Measurements from ENCODE around the gene CELSR1. TPM values are rescaled to one million over a fixed set of nuclear protein-coding genes. Genes with fewer than 3 reads are reported as not detected.

The CELSR1 gene
- total and polyA plus RNA-seq, 2 of the 13 experiments (the other 11 are each of a cell fraction or from before 2014, with no cell fraction given) = 0.78 to 1.8 TPM

DNA sequence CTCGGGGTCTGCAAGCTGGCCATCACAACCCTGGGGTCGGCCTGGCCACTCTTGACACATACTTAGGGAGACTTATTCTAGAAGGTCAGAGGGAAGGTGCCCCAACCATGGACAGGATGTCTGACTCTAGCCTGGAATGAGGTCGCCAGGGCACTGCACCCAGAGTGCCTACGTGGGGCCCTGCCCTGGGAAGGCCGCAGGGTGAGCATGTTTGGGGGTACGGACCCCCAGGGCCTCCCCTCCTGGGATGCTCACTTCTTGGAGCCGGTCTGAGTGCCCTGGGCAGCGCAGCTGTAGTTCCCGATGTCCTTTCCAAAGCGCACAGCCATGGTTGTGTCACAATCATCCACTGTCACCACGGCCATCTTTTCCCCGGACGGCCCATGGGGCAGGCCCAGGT, 126.1 kb downstream of the CELSR1 start:
- no peak overlapping the region for H2AFZ ChIP-seq (ENCODE audit: low read length)
- H3K27me3 ChIP-seq (ENCODE audit: control insufficient read depth in 1 of 2, insufficient read depth in 2 of 2, low read length in 2 of 2) = peaks cover 0 to 3% of the 10 kb centered on the region in 2 experiments; a peak in 1 of 5 replicates
- ATAC-seq = no peak
- 78% methylated on average over 6 of the region's 13 CpGs for WGBS (ENCODE audit: low lambda C conversion rate)
- intact Hi-C loops (cut with micrococcal nuclease; ENCODE audit: unreplicated experiment) (no loop called here), in situ Hi-C loops (cut with HindIII; ENCODE audit: extremely low pct_ligation_motif_present, low pct_unique_long_range_greater_than_20kb) (no loop called here)
- ChIA-PET CTCF (ENCODE audit: low intra/inter-chr PET ratio, low total read pairs) (no interaction called here), POLR2A (no interaction called here)
- TF ChIP-seq ZBTB8A (CRISPR knock-in tag; IDR thresholded peaks at IDR 0.05; ENCODE audit: borderline replicate concordance, low read depth) (no peak), FOXA1 (IDR thresholded peaks at IDR 0.05) (no peak), FOXA1 (CRISPR knock-in tag; IDR thresholded peaks at IDR 0.05) (no peak), REPIN1 (CRISPR knock-in tag; IDR thresholded peaks at IDR 0.05; ENCODE audit: borderline replicate concordance, low read depth) (no peak), IKZF1 (IDR thresholded peaks at IDR 0.05) (no peak), SMAD3 (CRISPR knock-in tag; IDR thresholded peaks at IDR 0.05) (no peak)
- no peak overlapping the region for H3K9ac ChIP-seq (ENCODE audit: insufficient read depth, low read depth, low read length)
- BruUV-seq (replicated peaks) = no TSS peak
- FAIRE-seq = no peak
- H3K4me1 ChIP-seq (ENCODE audit: insufficient read depth, low read length) = peaks cover 7% of the 10 kb centered on the region; the same call in 1 of the 2 replicates
- H4K20me1 ChIP-seq (ENCODE audit: insufficient read depth, low read length) = no peaks in the 10 kb centered on the region
- no peaks in the 10 kb centered on the region for H3K9me3 ChIP-seq (ENCODE audit: low read length)
- no peak overlapping the region for H3K27ac ChIP-seq (ENCODE audit: extremely low read length, insufficient read depth, low read length)
- no peaks in the 10 kb centered on the region for H3K79me2 ChIP-seq (ENCODE audit: insufficient read depth, low read length)
- H3K36me3 ChIP-seq (replicated peaks in 1 of 2; ENCODE audit: control insufficient read depth in 1 of 2, insufficient read depth in 2 of 2, low read length in 2 of 2) = no peaks in the 10 kb centered on the region
- no peak overlapping the region for H3K4me2 ChIP-seq (ENCODE audit: low read depth, low read length)
- no peak overlapping the region for H3K4me3 ChIP-seq (replicated peaks in 1 of 3; ENCODE audit: insufficient read depth in 1 of 3, low read depth in 2 of 3, low read length in 3 of 3)
- no peak for DNase-seq (ENCODE audit: low spot score)

DNA sequence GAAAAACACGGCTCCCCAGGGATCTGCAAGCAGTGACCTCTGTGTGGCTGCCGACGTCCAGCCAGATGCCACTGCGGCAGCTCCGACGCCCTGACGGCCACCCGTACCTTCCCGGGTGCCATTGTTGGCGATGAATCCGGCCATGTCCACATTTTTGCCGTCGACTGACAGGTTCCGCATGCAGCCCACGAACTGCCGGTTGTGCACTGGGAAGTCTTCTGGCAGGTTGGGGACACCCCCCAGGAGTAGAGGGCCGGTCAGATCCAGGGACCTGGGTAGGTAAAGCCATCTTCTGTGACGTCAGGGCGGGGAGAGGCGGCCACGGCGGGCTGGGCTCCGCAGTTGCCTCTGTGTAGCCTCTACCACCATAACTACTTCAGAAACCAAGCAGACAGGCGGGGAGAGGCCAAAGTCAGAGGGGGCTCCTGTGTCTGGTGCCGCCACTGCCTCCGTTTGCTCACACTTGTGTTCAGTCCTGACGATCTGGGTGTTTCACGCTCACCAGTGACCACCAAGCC, 127.1 kb downstream of the CELSR1 start:
- intact Hi-C loops (cut with micrococcal nuclease; ENCODE audit: unreplicated experiment) (no loop called here), in situ Hi-C loops (cut with HindIII; ENCODE audit: extremely low pct_ligation_motif_present, low pct_unique_long_range_greater_than_20kb) (no loop called here)
- CTCF ChIA-PET (ENCODE audit: low intra/inter-chr PET ratio, low total read pairs) = no interaction called here
- DNase-seq (ENCODE audit: low spot score) (no peak), FAIRE-seq (no peak), ATAC-seq (no peak)
- Histone ChIP-seq H2AFZ (ENCODE audit: low read length) (no peak overlapping the region), H4K20me1 (ENCODE audit: insufficient read depth, low read length) (no peaks in the 10 kb centered on the region), H3K9me3 (ENCODE audit: low read length) (no peaks in the 10 kb centered on the region), H3K27me3 (ENCODE audit: control insufficient read depth in 1 of 2, insufficient read depth in 2 of 2, low read length in 2 of 2) (peaks cover 1 to 3% of the 10 kb centered on the region in 2 experiments; a peak in 2 of 5 replicates), H3K4me3 (replicated peaks in 1 of 3; ENCODE audit: insufficient read depth in 1 of 3, low read depth in 2 of 3, low read length in 3 of 3) (no peak overlapping the region), H3K27ac (ENCODE audit: extremely low read length, insufficient read depth, low read length) (no peak overlapping the region), H3K9ac (ENCODE audit: insufficient read depth, low read depth, low read length) (no peak overlapping the region), H3K79me2 (ENCODE audit: insufficient read depth, low read length) (no peaks in the 10 kb centered on the region), H3K4me2 (ENCODE audit: low read depth, low read length) (no peak overlapping the region), H3K4me1 (ENCODE audit: insufficient read depth, low read length) (peaks cover 7% of the 10 kb centered on the region; the same call in 1 of the 2 replicates), H3K36me3 (replicated peaks in 1 of 2; ENCODE audit: control insufficient read depth in 1 of 2, insufficient read depth in 2 of 2, low read length in 2 of 2) (no peaks in the 10 kb centered on the region)
- TF ChIP-seq CREB1 (IDR thresholded peaks at IDR 0.05) = peak; percentile 68
- TF ChIP-seq CREB1 (CRISPR knock-in tag; IDR thresholded peaks at IDR 0.05) = no peak
- TF ChIP-seq TRIM24 (CRISPR knock-in tag; IDR thresholded peaks at IDR 0.05) = no peak
- BruUV-seq (replicated peaks) = no TSS peak
- no CpG with 5 or more reads among the region's 28 CpGs for WGBS (ENCODE audit: low lambda C conversion rate)
- POLR2A ChIA-PET = no interaction called here
